ENCODE results near the gene LAMA1.

Gene LAMA1

DNA sequence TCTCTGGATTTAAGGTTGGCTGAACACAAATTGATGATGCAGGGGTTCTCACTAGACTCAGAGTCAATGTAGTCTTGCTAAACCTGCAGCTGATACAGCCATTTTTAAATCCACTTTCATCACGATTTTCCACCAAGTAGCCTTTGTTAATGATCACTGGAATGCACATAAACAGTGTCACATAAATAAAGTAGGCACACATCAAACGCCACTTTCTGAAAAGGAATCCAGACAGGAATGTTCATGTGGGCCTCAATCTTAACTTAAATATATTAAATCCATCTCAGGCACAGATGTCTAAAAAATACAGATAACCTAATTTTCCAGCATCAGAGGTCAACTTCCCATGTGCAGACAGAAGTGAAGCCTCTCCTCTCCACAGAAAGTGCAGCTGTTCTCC lies 58.3 kb downstream of the LAMA1 start:
- Histone ChIP-seq H3K27ac (ENCODE audit: low read depth in 2 of 2, low read length in 2 of 2) (no peak overlapping the region), H3K9ac (ENCODE audit: low read depth in 1 of 2, low read length in 2 of 2) (no peak overlapping the region)

DNA sequence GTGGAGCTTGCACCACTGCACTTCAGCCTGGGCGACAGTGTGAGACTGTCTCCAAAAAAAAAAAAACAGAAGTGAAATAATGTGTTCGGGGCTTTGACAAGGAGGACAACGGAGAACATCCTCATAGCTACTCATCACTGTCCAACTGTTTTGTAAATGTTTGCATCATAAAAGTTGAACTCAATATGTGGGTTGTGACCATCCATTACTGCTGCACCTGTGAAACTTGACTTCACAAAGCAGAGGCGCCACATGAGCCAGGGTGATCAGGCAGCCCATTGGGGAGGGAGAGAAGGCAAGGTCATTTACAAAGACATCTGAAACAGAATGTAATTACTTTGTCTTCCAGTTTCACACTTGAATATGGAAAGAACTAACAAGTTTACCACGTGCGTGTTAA lies 61.6 kb downstream of the LAMA1 start:
- Histone ChIP-seq H3K27ac (ENCODE audit: low read depth in 2 of 2, low read length in 2 of 2) (no peak overlapping the region), H3K4me3 (ENCODE audit: low read length in 2 of 2) (no peak overlapping the region), H3K36me3 (ENCODE audit: control insufficient read depth in 2 of 2, insufficient read depth in 2 of 2, low read length in 2 of 2) (no peaks in the 10 kb centered on the region), H3K9ac (ENCODE audit: low read depth in 1 of 2, low read length in 2 of 2) (no peak overlapping the region), H3K9me3 (ENCODE audit: control insufficient read depth in 2 of 2, low read length in 2 of 2) (no peaks in the 10 kb centered on the region), H3K27me3 (ENCODE audit: control insufficient read depth in 2 of 2, insufficient read depth in 2 of 2, low read length in 2 of 2) (no peaks in the 10 kb centered on the region), H3K4me1 (ENCODE audit: control insufficient read depth in 2 of 2, insufficient read depth in 2 of 2, low read length in 2 of 2) (no peaks in the 10 kb centered on the region)

More for the DNA sequence above, 58.3 kb downstream of the LAMA1 start:
- Histone ChIP-seq H3K4me1 (ENCODE audit: control insufficient read depth in 2 of 2, insufficient read depth in 2 of 2, low read length in 2 of 2) (no peaks in the 10 kb centered on the region), H3K27me3 (ENCODE audit: control insufficient read depth in 2 of 2, insufficient read depth in 2 of 2, low read length in 2 of 2) (no peaks in the 10 kb centered on the region), H3K9me3 (ENCODE audit: control insufficient read depth in 2 of 2, low read length in 2 of 2) (no peaks in the 10 kb centered on the region), H3K36me3 (ENCODE audit: control insufficient read depth in 2 of 2, insufficient read depth in 2 of 2, low read length in 2 of 2) (no peaks in the 10 kb centered on the region), H3K4me3 (ENCODE audit: low read length in 2 of 2) (no peak overlapping the region)

DNA sequence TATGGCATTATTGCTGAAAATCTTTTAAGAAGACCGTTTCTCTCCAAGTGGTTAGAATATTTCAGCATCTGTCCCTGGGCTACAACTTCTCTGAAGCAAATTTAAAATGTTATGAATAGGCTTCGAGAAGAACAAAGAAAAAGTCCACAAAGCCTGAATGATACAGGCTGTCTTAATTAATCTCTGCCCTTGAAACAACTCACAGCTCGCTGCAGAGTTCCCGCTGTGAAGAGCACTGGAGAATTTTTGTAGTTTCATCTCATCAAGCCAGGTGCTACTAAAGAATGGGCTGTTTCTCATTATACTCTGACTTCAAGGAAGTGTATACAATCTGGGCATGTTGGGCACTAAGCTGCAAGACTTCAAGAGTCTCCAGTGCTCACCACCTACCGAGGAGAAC lies 67.6 kb downstream of the LAMA1 start:
- Histone ChIP-seq H3K36me3 (ENCODE audit: control insufficient read depth in 2 of 2, insufficient read depth in 2 of 2, low read length in 2 of 2) (no peaks in the 10 kb centered on the region), H3K9me3 (ENCODE audit: control insufficient read depth in 2 of 2, low read length in 2 of 2) (no peaks in the 10 kb centered on the region), H3K4me1 (ENCODE audit: control insufficient read depth in 2 of 2, insufficient read depth in 2 of 2, low read length in 2 of 2) (no peaks in the 10 kb centered on the region), H3K27me3 (ENCODE audit: control insufficient read depth in 2 of 2, insufficient read depth in 2 of 2, low read length in 2 of 2) (no peaks in the 10 kb centered on the region), H3K4me3 (ENCODE audit: low read length in 2 of 2) (no peak overlapping the region), H3K9ac (ENCODE audit: low read depth in 1 of 2, low read length in 2 of 2) (no peak overlapping the region), H3K27ac (ENCODE audit: low read depth in 2 of 2, low read length in 2 of 2) (no peak overlapping the region)

DNA sequence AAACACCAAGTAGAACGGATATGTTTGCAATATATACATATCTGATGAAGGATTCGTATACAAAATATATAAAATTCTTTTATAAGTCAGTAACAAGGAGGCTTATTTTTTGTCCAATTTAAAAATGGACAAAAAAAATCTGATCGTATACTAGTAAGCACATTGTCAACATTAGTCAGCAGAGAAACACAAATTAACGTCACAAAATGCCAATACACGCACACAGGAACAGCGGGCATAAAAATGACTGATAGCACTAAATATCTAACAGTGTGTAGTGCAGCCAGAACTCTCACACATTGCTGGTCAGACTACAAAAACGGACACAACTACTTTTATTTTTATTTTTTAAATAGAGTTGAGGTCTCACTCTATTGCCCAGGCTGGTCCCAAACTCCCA lies 69.5 kb downstream of the LAMA1 start:
- no peaks in the 10 kb centered on the region for H3K27me3 ChIP-seq (ENCODE audit: control insufficient read depth in 2 of 2, insufficient read depth in 2 of 2, low read length in 2 of 2)
- H3K27ac ChIP-seq (ENCODE audit: low read depth in 2 of 2, low read length in 2 of 2) = no peak overlapping the region
- H3K4me3 ChIP-seq (ENCODE audit: low read length in 2 of 2) = no peak overlapping the region
- H3K9me3 ChIP-seq (ENCODE audit: control insufficient read depth in 2 of 2, low read length in 2 of 2) = no peaks in the 10 kb centered on the region
- no peaks in the 10 kb centered on the region for H3K4me1 ChIP-seq (ENCODE audit: control insufficient read depth in 2 of 2, insufficient read depth in 2 of 2, low read length in 2 of 2)
- H3K36me3 ChIP-seq (ENCODE audit: control insufficient read depth in 2 of 2, insufficient read depth in 2 of 2, low read length in 2 of 2) = no peaks in the 10 kb centered on the region
- H3K9ac ChIP-seq (ENCODE audit: low read depth in 1 of 2, low read length in 2 of 2) = no peak overlapping the region

DNA sequence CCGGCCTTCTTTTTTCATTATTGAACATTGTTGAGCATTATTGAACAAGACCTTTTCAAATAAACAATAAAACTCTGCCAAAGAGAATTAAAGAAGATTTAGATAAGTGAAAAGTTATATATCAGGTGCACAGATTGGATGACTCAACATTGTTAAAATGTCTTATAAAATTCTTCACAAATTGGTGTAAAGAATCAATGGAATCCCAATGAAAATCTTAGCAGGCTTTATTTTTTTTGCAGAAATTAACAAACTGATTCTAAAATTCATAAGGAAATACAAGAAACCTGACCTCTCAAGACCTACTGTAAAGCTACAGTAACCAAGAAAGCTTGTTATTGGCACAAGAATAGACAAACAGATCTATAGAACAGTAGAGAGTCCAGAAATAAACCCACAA lies 70.3 kb downstream of the LAMA1 start:
- no peak overlapping the region for H3K27ac ChIP-seq (ENCODE audit: low read depth in 2 of 2, low read length in 2 of 2)
- no peaks in the 10 kb centered on the region for H3K27me3 ChIP-seq (ENCODE audit: control insufficient read depth in 2 of 2, insufficient read depth in 2 of 2, low read length in 2 of 2)
- H3K4me1 ChIP-seq (ENCODE audit: control insufficient read depth in 2 of 2, insufficient read depth in 2 of 2, low read length in 2 of 2) = no peaks in the 10 kb centered on the region
- H3K9ac ChIP-seq (ENCODE audit: low read depth in 1 of 2, low read length in 2 of 2) = no peak overlapping the region
- H3K4me3 ChIP-seq (ENCODE audit: low read length in 2 of 2) = no peak overlapping the region
- no peaks in the 10 kb centered on the region for H3K36me3 ChIP-seq (ENCODE audit: control insufficient read depth in 2 of 2, insufficient read depth in 2 of 2, low read length in 2 of 2)
- no peaks in the 10 kb centered on the region for H3K9me3 ChIP-seq (ENCODE audit: control insufficient read depth in 2 of 2, low read length in 2 of 2)

DNA sequence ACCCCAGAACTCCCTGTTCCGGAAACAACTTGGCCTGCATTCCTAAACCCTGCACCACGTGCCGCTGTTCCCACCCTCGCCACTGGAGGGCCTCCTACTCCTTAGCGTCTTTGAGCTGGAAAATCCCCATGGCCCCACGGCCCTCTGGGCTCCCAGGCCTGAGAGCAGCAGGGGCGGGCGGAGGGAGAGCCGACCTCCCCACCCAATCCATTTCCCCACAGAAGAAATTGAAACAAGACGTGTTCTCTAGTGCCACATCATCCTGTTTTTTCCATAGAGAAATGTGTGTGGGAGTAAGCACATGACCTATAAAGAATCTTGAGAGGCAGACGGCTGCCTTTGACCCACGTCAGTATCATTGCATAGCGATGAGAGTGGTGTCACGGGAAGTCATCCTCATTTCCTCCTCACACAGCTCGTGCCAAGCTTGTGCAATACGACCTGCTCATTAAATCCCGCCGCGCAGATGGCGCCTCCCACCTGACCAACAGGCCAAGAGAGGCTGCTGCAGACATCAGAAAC lies 79.2 kb downstream of the LAMA1 start:
- H3K4me1 ChIP-seq (ENCODE audit: control insufficient read depth in 2 of 2, insufficient read depth in 2 of 2, low read length in 2 of 2) = no peaks in the 10 kb centered on the region
- no peak overlapping the region for H3K27ac ChIP-seq (ENCODE audit: low read depth in 2 of 2, low read length in 2 of 2)
- no peak overlapping the region for H3K4me3 ChIP-seq (ENCODE audit: low read length in 2 of 2)
- no peaks in the 10 kb centered on the region for H3K36me3 ChIP-seq (ENCODE audit: control insufficient read depth in 2 of 2, insufficient read depth in 2 of 2, low read length in 2 of 2)
- H3K9ac ChIP-seq (ENCODE audit: low read depth in 1 of 2, low read length in 2 of 2) = no peak overlapping the region
- no peaks in the 10 kb centered on the region for H3K27me3 ChIP-seq (ENCODE audit: control insufficient read depth in 2 of 2, insufficient read depth in 2 of 2, low read length in 2 of 2)
- H3K9me3 ChIP-seq (ENCODE audit: control insufficient read depth in 2 of 2, low read length in 2 of 2) = no peaks in the 10 kb centered on the region

DNA sequence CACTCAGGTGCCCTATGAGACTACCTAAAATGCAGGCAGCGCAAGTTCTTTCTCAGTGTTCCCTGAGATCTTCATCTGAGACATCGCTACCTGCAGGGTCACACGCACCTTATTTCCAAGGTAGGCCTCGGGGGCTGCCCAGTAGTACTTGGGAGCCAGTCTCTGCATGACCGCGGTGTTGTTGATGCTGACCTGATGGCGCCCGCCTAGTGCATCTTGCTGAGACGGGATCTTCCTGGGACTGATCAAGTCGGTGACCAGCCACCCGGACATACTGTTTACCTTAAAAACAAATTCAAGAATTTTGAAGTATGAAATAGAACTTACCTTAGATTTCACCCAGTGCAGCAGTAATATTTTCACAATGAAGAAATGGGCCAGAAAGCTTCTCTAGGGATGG lies 80.1 kb downstream of the LAMA1 start:
- no peak overlapping the region for H3K9ac ChIP-seq (ENCODE audit: low read depth in 1 of 2, low read length in 2 of 2)
- H3K27ac ChIP-seq (ENCODE audit: low read depth in 2 of 2, low read length in 2 of 2) = no peak overlapping the region
- H3K9me3 ChIP-seq (ENCODE audit: control insufficient read depth in 2 of 2, low read length in 2 of 2) = no peaks in the 10 kb centered on the region
- no peaks in the 10 kb centered on the region for H3K4me1 ChIP-seq (ENCODE audit: control insufficient read depth in 2 of 2, insufficient read depth in 2 of 2, low read length in 2 of 2)
- H3K4me3 ChIP-seq (ENCODE audit: low read length in 2 of 2) = no peak overlapping the region
- no peaks in the 10 kb centered on the region for H3K36me3 ChIP-seq (ENCODE audit: control insufficient read depth in 2 of 2, insufficient read depth in 2 of 2, low read length in 2 of 2)
- H3K27me3 ChIP-seq (ENCODE audit: control insufficient read depth in 2 of 2, insufficient read depth in 2 of 2, low read length in 2 of 2) = no peaks in the 10 kb centered on the region

DNA sequence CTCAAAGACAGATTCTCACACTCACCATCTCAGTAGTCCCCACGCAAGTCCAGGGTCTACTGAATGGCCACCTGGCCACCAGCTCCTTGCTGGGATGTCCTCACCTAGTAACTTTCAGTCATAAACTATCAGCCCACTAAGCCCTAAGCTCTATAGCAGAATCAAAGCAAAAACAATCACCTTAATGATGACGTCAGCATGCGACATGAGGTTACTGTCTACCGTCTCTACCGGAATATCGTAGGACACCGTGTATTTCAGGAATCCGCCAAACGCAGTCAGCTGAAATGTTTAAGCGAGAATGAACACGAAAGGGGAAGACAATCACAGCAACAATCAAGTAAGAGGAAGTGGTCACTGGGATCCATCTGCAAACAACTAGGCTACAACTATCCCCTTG lies 81.8 kb downstream of the LAMA1 start:
- Histone ChIP-seq H3K4me3 (ENCODE audit: low read length in 2 of 2) (no peak overlapping the region), H3K36me3 (ENCODE audit: control insufficient read depth in 2 of 2, insufficient read depth in 2 of 2, low read length in 2 of 2) (no peaks in the 10 kb centered on the region), H3K27ac (ENCODE audit: low read depth in 2 of 2, low read length in 2 of 2) (no peak overlapping the region), H3K9ac (ENCODE audit: low read depth in 1 of 2, low read length in 2 of 2) (no peak overlapping the region), H3K9me3 (ENCODE audit: control insufficient read depth in 2 of 2, low read length in 2 of 2) (no peaks in the 10 kb centered on the region), H3K4me1 (ENCODE audit: control insufficient read depth in 2 of 2, insufficient read depth in 2 of 2, low read length in 2 of 2) (no peaks in the 10 kb centered on the region), H3K27me3 (ENCODE audit: control insufficient read depth in 2 of 2, insufficient read depth in 2 of 2, low read length in 2 of 2) (no peaks in the 10 kb centered on the region)

DNA sequence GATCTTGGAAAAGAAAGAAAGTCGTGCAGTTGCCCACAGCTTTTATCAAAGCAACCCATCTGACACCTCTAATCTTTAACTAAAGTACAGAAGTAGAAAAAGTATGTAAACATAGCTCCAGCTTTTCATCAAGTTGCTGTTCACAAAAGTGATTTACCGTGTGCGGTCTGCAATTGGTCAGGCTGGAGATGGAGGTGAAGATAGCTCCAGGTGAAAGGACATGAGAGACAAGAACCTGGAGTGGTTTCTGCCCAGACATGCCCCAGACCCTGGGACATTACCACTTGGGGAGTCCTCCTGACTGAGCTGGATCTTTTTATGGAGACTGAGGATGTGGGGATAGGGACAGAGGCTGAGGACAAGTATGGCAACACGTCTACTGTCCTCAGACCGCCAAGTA lies 82.7 kb downstream of the LAMA1 start:
- no peaks in the 10 kb centered on the region for H3K4me1 ChIP-seq (ENCODE audit: control insufficient read depth in 2 of 2, insufficient read depth in 2 of 2, low read length in 2 of 2)
- H3K36me3 ChIP-seq (ENCODE audit: control insufficient read depth in 2 of 2, insufficient read depth in 2 of 2, low read length in 2 of 2) = no peaks in the 10 kb centered on the region
- H3K9me3 ChIP-seq (ENCODE audit: control insufficient read depth in 2 of 2, low read length in 2 of 2) = no peaks in the 10 kb centered on the region

DNA sequence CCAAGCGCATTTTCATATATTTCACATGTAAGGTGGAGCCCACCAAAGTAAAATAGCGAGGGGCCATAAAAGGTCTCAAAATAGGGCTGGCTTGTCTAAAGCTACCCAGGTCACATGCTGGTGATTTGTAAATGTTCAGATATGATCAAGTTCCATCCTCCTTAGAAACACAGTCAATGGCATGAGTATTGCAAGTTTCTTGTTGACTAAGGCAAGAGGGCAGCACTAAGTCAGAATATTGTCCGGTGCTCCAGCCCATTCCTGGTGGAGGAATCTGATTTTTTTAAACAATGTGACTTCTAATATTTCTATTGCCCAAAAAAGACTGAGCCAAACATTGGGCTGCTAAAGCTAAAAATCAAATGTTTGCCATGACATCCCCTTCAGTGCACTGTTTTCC lies 85.1 kb downstream of the LAMA1 start:
- Histone ChIP-seq H3K4me3 (ENCODE audit: low read length in 2 of 2) (no peak overlapping the region), H3K9me3 (ENCODE audit: control insufficient read depth in 2 of 2, low read length in 2 of 2) (no peaks in the 10 kb centered on the region), H3K27me3 (ENCODE audit: control insufficient read depth in 2 of 2, insufficient read depth in 2 of 2, low read length in 2 of 2) (no peaks in the 10 kb centered on the region), H3K4me1 (ENCODE audit: control insufficient read depth in 2 of 2, insufficient read depth in 2 of 2, low read length in 2 of 2) (no peaks in the 10 kb centered on the region), H3K9ac (ENCODE audit: low read depth in 1 of 2, low read length in 2 of 2) (no peak overlapping the region), H3K36me3 (ENCODE audit: control insufficient read depth in 2 of 2, insufficient read depth in 2 of 2, low read length in 2 of 2) (no peaks in the 10 kb centered on the region), H3K27ac (ENCODE audit: low read depth in 2 of 2, low read length in 2 of 2) (no peak overlapping the region)

More for the DNA sequence above, 82.7 kb downstream of the LAMA1 start:
- H3K9ac ChIP-seq (ENCODE audit: low read depth in 1 of 2, low read length in 2 of 2) = no peak overlapping the region
- no peak overlapping the region for H3K27ac ChIP-seq (ENCODE audit: low read depth in 2 of 2, low read length in 2 of 2)
- no peak overlapping the region for H3K4me3 ChIP-seq (ENCODE audit: low read length in 2 of 2)
- H3K27me3 ChIP-seq (ENCODE audit: control insufficient read depth in 2 of 2, insufficient read depth in 2 of 2, low read length in 2 of 2) = no peaks in the 10 kb centered on the region

DNA sequence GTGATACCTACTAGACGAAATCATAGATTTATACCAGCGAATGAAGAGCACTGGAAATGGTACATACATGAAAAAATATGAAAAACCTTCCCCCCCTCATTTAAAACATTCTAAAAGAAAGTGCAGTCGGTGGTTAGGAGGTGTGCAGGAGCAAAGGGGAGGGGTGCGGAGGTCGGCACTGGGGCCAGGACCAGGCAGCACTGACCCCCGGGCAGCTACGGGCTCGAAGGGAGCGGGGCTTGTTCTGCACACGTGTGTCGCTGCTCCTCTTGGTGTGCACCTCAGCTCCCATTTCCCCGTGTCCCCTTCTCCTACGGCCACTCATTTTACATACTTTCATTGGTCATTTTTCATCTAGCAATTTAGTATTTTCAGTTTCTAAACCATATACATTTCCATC lies 89.0 kb downstream of the LAMA1 start:
- H3K36me3 ChIP-seq (ENCODE audit: control insufficient read depth in 2 of 2, insufficient read depth in 2 of 2, low read length in 2 of 2) = no peaks in the 10 kb centered on the region
- no peaks in the 10 kb centered on the region for H3K4me1 ChIP-seq (ENCODE audit: control insufficient read depth in 2 of 2, insufficient read depth in 2 of 2, low read length in 2 of 2)
- no peak overlapping the region for H3K4me3 ChIP-seq (ENCODE audit: low read length in 2 of 2)
- H3K9ac ChIP-seq (ENCODE audit: low read depth in 1 of 2, low read length in 2 of 2) = no peak overlapping the region
- H3K9me3 ChIP-seq (ENCODE audit: control insufficient read depth in 2 of 2, low read length in 2 of 2) = no peaks in the 10 kb centered on the region
- H3K27me3 ChIP-seq (ENCODE audit: control insufficient read depth in 2 of 2, insufficient read depth in 2 of 2, low read length in 2 of 2) = no peaks in the 10 kb centered on the region
- H3K27ac ChIP-seq (ENCODE audit: low read depth in 2 of 2, low read length in 2 of 2) = no peak overlapping the region

Measured in mucosa of rectum (tissue), 2 donors.